LNCAP (cell line): ENCODE measurements around the gene PAX5.

Source experiments
- TF ChIP-seq, protein P1 (sequence below): fragments of 450-650 bp; IDR thresholded peaks from 2 replicates; pipeline ENCODE4 v1.5.1; 2017; ENCODE audit warnings: mild to moderate bottlenecking

Gene PAX5

GRCh38 chr9:36898431-36899020 lies 135.5 kb downstream of the PAX5 start:
- TF ChIP-seq, protein P1, sequence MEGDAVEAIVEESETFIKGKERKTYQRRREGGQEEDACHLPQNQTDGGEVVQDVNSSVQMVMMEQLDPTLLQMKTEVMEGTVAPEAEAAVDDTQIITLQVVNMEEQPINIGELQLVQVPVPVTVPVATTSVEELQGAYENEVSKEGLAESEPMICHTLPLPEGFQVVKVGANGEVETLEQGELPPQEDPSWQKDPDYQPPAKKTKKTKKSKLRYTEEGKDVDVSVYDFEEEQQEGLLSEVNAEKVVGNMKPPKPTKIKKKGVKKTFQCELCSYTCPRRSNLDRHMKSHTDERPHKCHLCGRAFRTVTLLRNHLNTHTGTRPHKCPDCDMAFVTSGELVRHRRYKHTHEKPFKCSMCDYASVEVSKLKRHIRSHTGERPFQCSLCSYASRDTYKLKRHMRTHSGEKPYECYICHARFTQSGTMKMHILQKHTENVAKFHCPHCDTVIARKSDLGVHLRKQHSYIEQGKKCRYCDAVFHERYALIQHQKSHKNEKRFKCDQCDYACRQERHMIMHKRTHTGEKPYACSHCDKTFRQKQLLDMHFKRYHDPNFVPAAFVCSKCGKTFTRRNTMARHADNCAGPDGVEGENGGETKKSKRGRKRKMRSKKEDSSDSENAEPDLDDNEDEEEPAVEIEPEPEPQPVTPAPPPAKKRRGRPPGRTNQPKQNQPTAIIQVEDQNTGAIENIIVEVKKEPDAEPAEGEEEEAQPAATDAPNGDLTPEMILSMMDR = no peak

GRCh38 chr9:36897478-36897877 lies 136.6 kb downstream of the PAX5 start:
- TF ChIP-seq, protein P1 = no peak

GRCh38 chr9:36897019-36897418 lies 137.0 kb downstream of the PAX5 start:
- TF ChIP-seq, protein P1 = no peak

- TF ChIP-seq, protein P1 = no peak
Observed at GRCh38 chr9:36896296-36896695, 137.8 kb downstream of the PAX5 start.

GRCh38 chr9:36895744-36896260 lies 138.3 kb downstream of the PAX5 start:
- TF ChIP-seq, protein P1 = no peak

DNA sequence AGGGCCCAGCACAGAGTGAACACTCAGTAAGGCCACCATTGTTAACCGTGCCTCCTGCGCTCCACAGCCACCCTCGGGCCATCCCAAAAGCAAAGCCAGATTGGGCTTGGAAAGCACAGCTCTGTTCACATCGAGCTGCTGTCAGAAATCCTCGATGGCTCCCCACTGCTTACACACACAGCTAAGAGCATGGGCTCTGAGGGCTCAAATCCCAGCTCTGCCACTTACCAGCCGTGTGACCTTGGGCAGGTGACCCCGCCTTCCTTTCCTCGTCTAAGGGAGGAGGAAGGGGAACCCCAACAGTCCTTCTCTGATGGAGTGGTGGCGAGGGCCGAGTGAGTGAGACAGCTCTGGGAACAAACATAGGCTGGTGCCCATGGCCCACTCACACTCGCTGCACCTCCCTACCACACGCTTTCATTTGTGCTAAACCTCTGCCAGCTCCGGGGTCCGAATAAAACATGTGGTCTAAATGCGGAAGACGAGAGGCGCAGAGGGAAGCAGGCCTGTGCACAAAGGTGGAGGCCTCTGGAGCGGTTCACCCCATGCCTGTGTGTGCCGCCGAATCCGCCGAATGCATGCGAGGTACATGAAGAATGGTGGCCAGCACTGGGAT lies 139.3 kb downstream of the PAX5 start:
- TF ChIP-seq, protein P1 = no peak

DNA sequence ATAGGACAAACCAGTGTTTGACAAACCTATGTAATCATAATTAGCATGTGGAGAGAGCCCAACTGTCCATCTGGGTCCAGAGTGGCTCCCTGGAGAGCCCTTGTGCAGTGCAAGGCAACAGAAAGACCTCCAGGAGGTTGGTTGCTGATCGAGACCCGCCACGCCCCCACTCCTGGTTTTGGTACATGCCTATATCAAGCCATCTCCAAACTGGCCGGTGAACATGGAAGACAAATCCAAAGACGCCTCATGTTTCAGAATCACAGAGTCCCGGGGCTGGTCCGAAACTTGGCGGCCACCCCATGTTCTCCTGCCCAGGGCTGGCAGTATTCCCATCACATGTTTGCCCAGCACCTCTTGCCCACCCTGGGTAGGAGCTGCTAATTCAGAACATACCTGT lies 140.2 kb downstream of the PAX5 start:
- TF ChIP-seq, protein P1 = no peak
